SK-N-SH (cell line): ENCODE results near the gene PARP4.
"Not testable (repeated sequence)": the region's sequence is repeated elsewhere in the genome, so short reads cannot be mapped to it uniquely, and the experiment has no call there.

Experiments
- NRF1 ChIP-seq: IDR thresholded peaks from 2 replicates; pipeline ENCODE4 v1.6.1; 2012; ENCODE audit warnings: low read depth, mild to moderate bottlenecking, low read length
- POLR2AphosphoS5 ChIP-seq: IDR thresholded peaks from 2 replicates; pipeline ENCODE4 v1.6.1; 2012; ENCODE audit warnings: low read depth, low read length
- RAD21 ChIP-seq: IDR thresholded peaks from 2 replicates; pipeline ENCODE4 v1.6.1; 2012; ENCODE audit warnings: mild to moderate bottlenecking, low read length
- RFX5 ChIP-seq: IDR thresholded peaks from 2 replicates; pipeline ENCODE4 v1.6.1; 2012; ENCODE audit warnings: mild to moderate bottlenecking, improper control_type of control experiment, low read length
- SMC3 ChIP-seq: IDR thresholded peaks from 2 replicates; pipeline ENCODE4 v1.6.1; 2012; ENCODE audit warnings: low read depth, low read length, improper control_type of control experiment
- TAF1 ChIP-seq: IDR thresholded peaks from 2 replicates; pipeline ENCODE4 v1.6.1; 2012; ENCODE audit warnings: low read depth, mild to moderate bottlenecking, low read length, moderate library complexity, borderline replicate concordance
- YY1 ChIP-seq: IDR thresholded peaks from 2 replicates; pipeline ENCODE4 v1.4.0; 2012; ENCODE audit warnings: low read depth, mild to moderate bottlenecking
- TF ChIP-seq, protein P1 (sequence below): fragments of 200-600 bp; sonication (generic); IDR thresholded peaks from 2 replicates; pipeline ENCODE4 v1.6.1; 2017; ENCODE audit warnings: antibody characterized with exemption, mild to moderate bottlenecking, moderate library complexity
- TF ChIP-seq, protein P2 (sequence below): IDR thresholded peaks from 2 replicates; pipeline ENCODE4; 2012
- TF ChIP-seq, protein P3 (sequence below): fragments of 150-350 bp; IDR thresholded peaks from 2 replicates; pipeline ENCODE4 v1.6.1; 2017; ENCODE audit warnings: antibody characterized with exemption, low read length, low read depth, borderline replicate concordance

DNA sequence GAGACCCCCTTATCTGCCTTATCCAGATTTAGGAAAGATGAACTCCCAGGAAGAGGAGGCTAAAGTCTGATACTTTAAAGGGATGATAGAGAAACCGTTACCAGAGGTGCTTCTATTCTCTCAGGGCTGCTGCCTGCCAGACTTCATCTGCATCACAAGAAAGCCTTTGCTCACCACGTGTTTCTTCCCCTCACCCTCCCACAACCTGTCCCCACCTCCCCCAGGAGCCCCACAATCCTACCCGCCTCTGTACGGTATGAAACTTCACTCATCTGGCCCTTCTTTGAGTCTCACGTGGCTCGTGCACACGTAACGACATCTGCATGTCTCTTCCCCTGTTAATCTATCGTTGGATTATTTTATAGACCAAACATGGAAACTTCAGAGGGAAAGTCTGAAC is 67.7 kb downstream of the PARP4 start:
- TF ChIP-seq, protein P1, sequence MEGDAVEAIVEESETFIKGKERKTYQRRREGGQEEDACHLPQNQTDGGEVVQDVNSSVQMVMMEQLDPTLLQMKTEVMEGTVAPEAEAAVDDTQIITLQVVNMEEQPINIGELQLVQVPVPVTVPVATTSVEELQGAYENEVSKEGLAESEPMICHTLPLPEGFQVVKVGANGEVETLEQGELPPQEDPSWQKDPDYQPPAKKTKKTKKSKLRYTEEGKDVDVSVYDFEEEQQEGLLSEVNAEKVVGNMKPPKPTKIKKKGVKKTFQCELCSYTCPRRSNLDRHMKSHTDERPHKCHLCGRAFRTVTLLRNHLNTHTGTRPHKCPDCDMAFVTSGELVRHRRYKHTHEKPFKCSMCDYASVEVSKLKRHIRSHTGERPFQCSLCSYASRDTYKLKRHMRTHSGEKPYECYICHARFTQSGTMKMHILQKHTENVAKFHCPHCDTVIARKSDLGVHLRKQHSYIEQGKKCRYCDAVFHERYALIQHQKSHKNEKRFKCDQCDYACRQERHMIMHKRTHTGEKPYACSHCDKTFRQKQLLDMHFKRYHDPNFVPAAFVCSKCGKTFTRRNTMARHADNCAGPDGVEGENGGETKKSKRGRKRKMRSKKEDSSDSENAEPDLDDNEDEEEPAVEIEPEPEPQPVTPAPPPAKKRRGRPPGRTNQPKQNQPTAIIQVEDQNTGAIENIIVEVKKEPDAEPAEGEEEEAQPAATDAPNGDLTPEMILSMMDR: not testable (repeated sequence)
- TF ChIP-seq NRF1, TAF1, RAD21, RFX5, POLR2AphosphoS5, YY1, SMC3: not testable (repeated sequence)
- TF ChIP-seq, protein P2, sequence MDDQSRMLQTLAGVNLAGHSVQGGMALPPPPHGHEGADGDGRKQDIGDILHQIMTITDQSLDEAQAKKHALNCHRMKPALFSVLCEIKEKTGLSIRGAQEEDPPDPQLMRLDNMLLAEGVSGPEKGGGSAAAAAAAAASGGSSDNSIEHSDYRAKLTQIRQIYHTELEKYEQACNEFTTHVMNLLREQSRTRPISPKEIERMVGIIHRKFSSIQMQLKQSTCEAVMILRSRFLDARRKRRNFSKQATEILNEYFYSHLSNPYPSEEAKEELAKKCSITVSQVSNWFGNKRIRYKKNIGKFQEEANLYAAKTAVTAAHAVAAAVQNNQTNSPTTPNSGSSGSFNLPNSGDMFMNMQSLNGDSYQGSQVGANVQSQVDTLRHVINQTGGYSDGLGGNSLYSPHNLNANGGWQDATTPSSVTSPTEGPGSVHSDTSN: not testable (repeated sequence)
- TF ChIP-seq, protein P3, sequence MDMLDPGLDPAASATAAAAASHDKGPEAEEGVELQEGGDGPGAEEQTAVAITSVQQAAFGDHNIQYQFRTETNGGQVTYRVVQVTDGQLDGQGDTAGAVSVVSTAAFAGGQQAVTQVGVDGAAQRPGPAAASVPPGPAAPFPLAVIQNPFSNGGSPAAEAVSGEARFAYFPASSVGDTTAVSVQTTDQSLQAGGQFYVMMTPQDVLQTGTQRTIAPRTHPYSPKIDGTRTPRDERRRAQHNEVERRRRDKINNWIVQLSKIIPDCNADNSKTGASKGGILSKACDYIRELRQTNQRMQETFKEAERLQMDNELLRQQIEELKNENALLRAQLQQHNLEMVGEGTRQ: not testable (repeated sequence)
